Stimulated activated CD8-positive, alpha-beta memory T cell treated with anti-CD3 and anti-CD28 coated beads, Interleukin-12 subunit alpha, Interleukin-12 subunit beta, amount 100 ng/mL, for 24 hours (primary cell): ENCODE results near the gene C16orf87.
"Not testable (repeated sequence)": the region's sequence is repeated elsewhere in the genome, so short reads cannot be mapped to it uniquely, and the experiment has no call there.

Experiments
- DNase-seq: peaks from one replicate; pipeline ENCODE4 v3.0.0-alpha.2; 2020; ENCODE audit errors: extremely low read depth

Gene C16orf87

GRCh38 chr16:46800494-46800893 is 30.5 kb downstream of the C16orf87 start:
- no peak for DNase-seq

- DNase-seq, result no peak
Measured at GRCh38 chr16:46797501-46797900, 33.5 kb downstream of the C16orf87 start.

GRCh38 chr16:46796764-46797269 is 34.2 kb downstream of the C16orf87 start:
- DNase-seq, result no peak

- DNase-seq, result no peak
Measured at GRCh38 chr16:46793841-46794240, 37.1 kb downstream of the C16orf87 start.

GRCh38 chr16:46790599-46791270 is 40.2 kb downstream of the C16orf87 start:
- DNase-seq, result no peak

- peak; percentile 41 for DNase-seq
Measured at GRCh38 chr16:46789499-46790414, 41.2 kb downstream of the C16orf87 start.

- no peak for DNase-seq
Measured at GRCh38 chr16:46788891-46789474, 42.0 kb downstream of the C16orf87 start.

GRCh38 chr16:46787909-46788308 is 43.1 kb downstream of the C16orf87 start:
- no peak for DNase-seq

- no peak for DNase-seq
Measured at GRCh38 chr16:46785076-46785845, 45.7 kb downstream of the C16orf87 start.

GRCh38 chr16:46784569-46784968 is 46.4 kb downstream of the C16orf87 start:
- not testable (repeated sequence) for DNase-seq

GRCh38 chr16:46783800-46784199 is 47.2 kb downstream of the C16orf87 start:
- no peak for DNase-seq

- no peak for DNase-seq
Measured at GRCh38 chr16:46782320-46782719, 48.7 kb downstream of the C16orf87 start.

- DNase-seq, result no peak
Measured at GRCh38 chr16:46777804-46778203, 53.2 kb downstream of the C16orf87 start.

- no peak for DNase-seq
Measured at GRCh38 chr16:46775214-46775613, 55.8 kb downstream of the C16orf87 start.

GRCh38 chr16:46774743-46775177 is 56.2 kb downstream of the C16orf87 start:
- no peak for DNase-seq

- DNase-seq, result no peak
Measured at GRCh38 chr16:46772463-46772862, 58.5 kb downstream of the C16orf87 start.

GRCh38 chr16:46768809-46769208 is 62.2 kb downstream of the C16orf87 start:
- no peak for DNase-seq

- DNase-seq, result no peak
Measured at GRCh38 chr16:46765050-46765449, 65.9 kb downstream of the C16orf87 start.

- DNase-seq, result no peak
Measured at GRCh38 chr16:46763147-46763546, 67.8 kb downstream of the C16orf87 start.

GRCh38 chr16:46762583-46762982 is 68.4 kb downstream of the C16orf87 start:
- DNase-seq, result no peak

GRCh38 chr16:46759309-46759708 is 71.7 kb downstream of the C16orf87 start:
- DNase-seq, result no peak
